Suprapubic skin (tissue), 4 donors: Measurements from ENCODE around the gene DAAM2. TPM values are rescaled to one million over a fixed set of nuclear protein-coding genes. Genes with fewer than 3 reads are reported as not detected.
A peak's percentile ranks its signal among the peaks of the same experiment; 100 is the strongest.

ENCODE experiments used
- DNase-seq, 2 donors: peaks; one replicate each; pipeline ENCODE4 v3.0.0-alpha.2; 2019; ENCODE audit warnings: low spot score in 2 of 2
- H3K27ac ChIP-seq: fragments of 200-600 bp; sonication (generic); one replicate; pipeline ENCODE4 v1.5.1; 2019
- H3K27me3 ChIP-seq: fragments of 200-600 bp; sonication (generic); one replicate; pipeline ENCODE4 v1.5.1; 2019
- H3K36me3 ChIP-seq: fragments of 200-600 bp; sonication (generic); one replicate; pipeline ENCODE4 v1.5.1; 2019
- H3K4me1 ChIP-seq: fragments of 200-600 bp; sonication (generic); one replicate; pipeline ENCODE4 v1.5.1; 2019
- H3K4me3 ChIP-seq: fragments of 200-600 bp; sonication (generic); one replicate; pipeline ENCODE4 v1.5.1; 2019; ENCODE audit warnings: mild to moderate bottlenecking
- H3K9me3 ChIP-seq: fragments of 200-600 bp; sonication (generic); one replicate; pipeline ENCODE4 v1.5.1; 2019
- EP300 ChIP-seq: sonication (generic); formaldehyde crosslinking; IDR thresholded peaks from one replicate; pipeline ENCODE4 v1.6.1; 2017; ENCODE audit warnings: antibody characterized with exemption
- POLR2A ChIP-seq, 2 donors: fragments of 450-650 bp; IDR thresholded peaks; one replicate each; pipeline ENCODE4 v1.6.1; 2017; ENCODE audit warnings: antibody characterized with exemption in 2 of 2, mild to moderate bottlenecking in 2 of 2, moderate library complexity in 2 of 2
- POLR2AphosphoS5 ChIP-seq, 3 donors: sonication (generic); formaldehyde crosslinking; IDR thresholded peaks; one replicate each; pipeline ENCODE4 v1.6.1; 2017; ENCODE audit warnings: antibody characterized with exemption in 3 of 3
- WGBS: methylation state at CpG from one replicate; pipeline ENCODE4 v1.1.5; 2018; 5-methylcytosine and 5-hydroxymethylcytosine counted together
- total RNA-seq, 4 donors: library from RNA; depleted of rRNA; stranded (reverse); fragments of >200 nt; gene quantifications; one replicate each; pipeline ENCODE4 v1.1.0, GENCODE V29; 2016
- TF ChIP-seq, protein P1 (sequence below), 2 donors: fragments of 200-600 bp in 1 of 2; fragments of 450-650 bp in 1 of 2; sonication (generic) in 1 of 2; IDR thresholded peaks; one replicate each; pipeline ENCODE4 v1.5.1; 2016 to 2019; ENCODE audit warnings: antibody characterized with exemption in 2 of 2, mild to moderate bottlenecking in 1 of 2, moderate library complexity in 1 of 2

DAAM2 gene
- total RNA-seq, 4 donors from 2014 or later: 4.7 to 17.6 (median 9.9) TPM

DNA sequence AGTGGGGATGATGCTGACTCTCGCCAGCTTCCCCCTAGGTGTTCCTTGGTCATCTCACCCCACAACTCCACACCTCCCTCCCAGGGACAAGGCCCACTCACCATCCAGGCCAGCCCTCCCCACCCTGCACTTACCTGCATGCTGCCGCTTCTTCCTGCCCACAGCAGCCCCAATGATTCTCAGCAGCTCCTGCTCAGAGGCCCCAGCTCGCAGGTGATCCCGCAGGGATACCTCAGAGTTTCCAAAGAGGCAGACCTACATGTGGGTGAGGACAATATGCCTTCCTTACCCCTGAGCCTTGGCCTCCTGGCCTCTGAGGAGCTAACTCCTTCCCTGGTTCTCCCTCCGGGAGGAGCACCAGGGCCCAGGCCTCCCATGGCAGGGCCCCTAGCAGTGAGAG is 117.5 kb downstream of the DAAM2 start:
- peaks cover 28% of the 10 kb centered on the region for H3K36me3 ChIP-seq

DNA sequence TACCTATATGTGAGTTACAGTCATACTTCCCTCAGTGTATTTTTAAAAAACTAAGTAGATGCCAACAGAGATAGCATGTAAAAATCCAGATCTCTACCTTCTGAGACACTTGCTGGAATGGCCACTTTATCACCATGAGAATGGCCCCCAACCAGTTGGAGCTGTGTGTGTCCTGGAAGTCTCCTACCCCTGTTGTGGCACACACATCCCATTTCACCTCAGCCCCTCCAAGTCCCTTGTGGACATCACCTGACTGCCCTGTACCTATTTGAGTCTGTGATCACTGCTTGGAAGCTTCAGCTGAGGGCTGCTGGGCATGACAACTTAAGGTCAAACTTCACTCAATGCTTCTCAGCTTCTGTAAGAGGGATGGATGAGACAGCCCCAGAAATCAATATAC is 118.0 kb downstream of the DAAM2 start:
- DNase-seq: peak in 1 of 2 donors; percentile 57
- Histone ChIP-seq H3K4me3 (no peak overlapping the region), H3K36me3 (peaks cover 28% of the 10 kb centered on the region), H3K4me1 (no peaks in the 10 kb centered on the region), H3K27ac (no peak overlapping the region), H3K27me3 (no peaks in the 10 kb centered on the region), H3K9me3 (no peaks in the 10 kb centered on the region)
- TF ChIP-seq POLR2A (IDR thresholded peaks at IDR 0.05): no peak
- no peak for TF ChIP-seq POLR2AphosphoS5 (IDR thresholded peaks at IDR 0.05)
- TF ChIP-seq, protein P1, sequence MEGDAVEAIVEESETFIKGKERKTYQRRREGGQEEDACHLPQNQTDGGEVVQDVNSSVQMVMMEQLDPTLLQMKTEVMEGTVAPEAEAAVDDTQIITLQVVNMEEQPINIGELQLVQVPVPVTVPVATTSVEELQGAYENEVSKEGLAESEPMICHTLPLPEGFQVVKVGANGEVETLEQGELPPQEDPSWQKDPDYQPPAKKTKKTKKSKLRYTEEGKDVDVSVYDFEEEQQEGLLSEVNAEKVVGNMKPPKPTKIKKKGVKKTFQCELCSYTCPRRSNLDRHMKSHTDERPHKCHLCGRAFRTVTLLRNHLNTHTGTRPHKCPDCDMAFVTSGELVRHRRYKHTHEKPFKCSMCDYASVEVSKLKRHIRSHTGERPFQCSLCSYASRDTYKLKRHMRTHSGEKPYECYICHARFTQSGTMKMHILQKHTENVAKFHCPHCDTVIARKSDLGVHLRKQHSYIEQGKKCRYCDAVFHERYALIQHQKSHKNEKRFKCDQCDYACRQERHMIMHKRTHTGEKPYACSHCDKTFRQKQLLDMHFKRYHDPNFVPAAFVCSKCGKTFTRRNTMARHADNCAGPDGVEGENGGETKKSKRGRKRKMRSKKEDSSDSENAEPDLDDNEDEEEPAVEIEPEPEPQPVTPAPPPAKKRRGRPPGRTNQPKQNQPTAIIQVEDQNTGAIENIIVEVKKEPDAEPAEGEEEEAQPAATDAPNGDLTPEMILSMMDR (IDR thresholded peaks at IDR 0.05): no peak
- TF ChIP-seq EP300: no peak

More for the DNA sequence above, 117.5 kb downstream of the DAAM2 start:
- no peaks in the 10 kb centered on the region for H3K27me3 ChIP-seq
- TF ChIP-seq, protein P1 (IDR thresholded peaks at IDR 0.05): no peak
- TF ChIP-seq EP300: no peak
- no peak for TF ChIP-seq POLR2AphosphoS5 (IDR thresholded peaks at IDR 0.05)
- no peak for TF ChIP-seq POLR2A (IDR thresholded peaks at IDR 0.05)
- no peak overlapping the region for H3K27ac ChIP-seq
- H3K9me3 ChIP-seq: no peaks in the 10 kb centered on the region
- H3K4me1 ChIP-seq: no peaks in the 10 kb centered on the region
- 92% methylated on average over 5 of the region's 5 CpGs for WGBS
- H3K4me3 ChIP-seq: no peak overlapping the region
- DNase-seq: no peak

DNA sequence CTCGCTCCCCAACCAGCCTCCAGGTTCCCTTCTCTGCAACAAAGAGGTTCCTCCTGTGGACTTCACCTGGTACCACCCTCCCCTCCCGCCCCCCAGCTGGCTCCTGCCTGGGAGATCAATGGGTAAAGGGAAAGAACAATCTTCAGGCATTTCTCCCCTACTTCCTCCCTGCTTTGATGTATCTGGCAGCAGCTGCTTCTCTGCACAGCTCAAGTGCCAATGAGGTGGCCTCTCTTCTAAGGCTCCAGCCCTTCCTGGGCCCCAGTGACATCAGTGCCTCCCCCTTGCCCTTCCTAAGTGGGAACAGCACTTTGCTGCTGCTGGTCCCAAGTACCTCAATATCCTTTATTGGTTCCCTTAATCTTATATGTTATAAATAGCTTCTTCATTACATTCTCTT is 118.6 kb downstream of the DAAM2 start:
- Histone ChIP-seq H3K27me3 (no peaks in the 10 kb centered on the region), H3K4me3 (no peak overlapping the region), H3K27ac (no peak overlapping the region), H3K36me3 (peaks cover 33% of the 10 kb centered on the region), H3K9me3 (no peaks in the 10 kb centered on the region), H3K4me1 (no peaks in the 10 kb centered on the region)
- TF ChIP-seq POLR2AphosphoS5 (IDR thresholded peaks at IDR 0.05): no peak
- TF ChIP-seq, protein P1 (IDR thresholded peaks at IDR 0.05): no peak
- no peak for TF ChIP-seq POLR2A (IDR thresholded peaks at IDR 0.05)
- no peak for TF ChIP-seq EP300
- 87% methylated on average over 2 of the region's 2 CpGs for WGBS
- DNase-seq: peak in 1 of 2 donors; percentile 23

DNA sequence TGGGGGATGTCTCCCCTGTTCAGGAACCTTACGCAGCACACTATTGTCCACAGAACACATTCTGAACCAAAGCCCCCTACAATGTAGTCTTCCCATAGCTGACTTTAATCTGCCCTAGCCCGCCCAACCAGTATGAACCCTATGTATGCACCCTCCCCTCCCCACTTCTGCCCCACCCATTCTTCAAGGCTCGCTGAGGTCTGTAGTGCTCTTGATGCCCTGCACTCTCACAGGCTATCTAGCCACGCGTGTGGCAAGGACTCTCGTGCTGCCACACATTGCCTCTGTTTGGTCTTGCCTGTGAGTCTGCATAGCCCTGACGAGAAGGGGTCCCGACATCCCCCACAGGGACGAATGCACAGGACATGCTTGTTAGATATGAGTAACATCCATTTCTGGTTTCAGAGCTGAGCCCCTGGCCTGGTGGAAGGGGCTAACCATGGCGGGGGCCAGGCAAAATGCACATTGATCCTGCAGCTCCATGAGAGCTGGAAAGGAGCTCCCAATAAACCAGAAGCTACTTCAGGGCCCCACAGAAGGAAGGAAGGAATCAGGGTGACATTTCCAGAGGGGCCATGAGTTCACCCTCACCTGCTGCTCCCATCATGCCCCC is 119.4 kb downstream of the DAAM2 start:
- peaks cover 28% of the 10 kb centered on the region for H3K36me3 ChIP-seq
- TF ChIP-seq POLR2AphosphoS5 (IDR thresholded peaks at IDR 0.05): no peak

DNA sequence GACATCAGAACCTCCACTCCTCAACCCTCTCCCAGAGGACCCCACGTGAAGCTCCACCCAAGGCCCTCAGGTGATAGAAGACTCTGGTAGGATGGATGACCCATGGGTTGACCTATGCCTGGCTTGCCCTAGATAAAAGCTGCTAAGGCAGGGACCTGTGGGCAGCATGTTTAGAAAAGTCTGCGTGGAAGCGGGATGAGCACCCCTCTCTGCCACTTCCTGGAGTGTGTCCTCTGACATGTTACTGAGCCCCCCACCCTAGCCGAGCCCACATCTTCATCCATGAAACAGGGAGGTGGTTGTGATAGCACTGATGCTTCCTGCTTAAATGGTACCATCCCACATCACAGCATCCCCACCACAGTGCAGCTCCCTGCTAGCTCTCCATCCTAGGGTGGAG is 120.3 kb downstream of the DAAM2 start:
- TF ChIP-seq EP300 (no peak), POLR2AphosphoS5 (IDR thresholded peaks at IDR 0.05) (no peak), POLR2A (IDR thresholded peaks at IDR 0.05) (no peak)
- TF ChIP-seq, protein P1 (IDR thresholded peaks at IDR 0.05): no peak
- H3K27ac ChIP-seq: no peak overlapping the region
- DNase-seq: peak in 1 of 2 donors; percentile 53

More for the DNA sequence above, 119.4 kb downstream of the DAAM2 start:
- no peak overlapping the region for H3K4me3 ChIP-seq
- H3K27me3 ChIP-seq: no peaks in the 10 kb centered on the region
- DNase-seq: peak in 1 of 2 donors; percentile 69
- no peaks in the 10 kb centered on the region for H3K4me1 ChIP-seq
- WGBS: 93% methylated on average over 10 of the region's 10 CpGs
- no peak overlapping the region for H3K27ac ChIP-seq
- H3K9me3 ChIP-seq: no peaks in the 10 kb centered on the region

More for the DNA sequence above, 120.3 kb downstream of the DAAM2 start:
- no peak overlapping the region for H3K4me3 ChIP-seq
- H3K36me3 ChIP-seq: peaks cover 27% of the 10 kb centered on the region
- no peaks in the 10 kb centered on the region for H3K4me1 ChIP-seq
- no peaks in the 10 kb centered on the region for H3K9me3 ChIP-seq
- WGBS: 67% methylated on average over 1 of the region's 4 CpGs
- H3K27me3 ChIP-seq: no peaks in the 10 kb centered on the region
